Osteoblast (primary cell): ENCODE data around the gene OVAAL. TPM values are rescaled to one million over a fixed set of nuclear protein-coding genes. Genes with fewer than 3 reads are reported as not detected.
"Not testable (repeated sequence)": the region's sequence is repeated elsewhere in the genome, so short reads cannot be mapped to it uniquely, and the experiment has no call there.

Experiments
- DNase-seq: peaks from one replicate; pipeline ENCODE4 v3.0.0; 2011; ENCODE audit warnings: low spot score, mixed read lengths; ENCODE audit not compliant: insufficient read length; ENCODE audit errors: missing footprints
- H2AFZ ChIP-seq: 2 replicates; pipeline ENCODE4 v1.6.0; 2011; ENCODE audit warnings: mild to moderate bottlenecking, low read length
- H3K27ac ChIP-seq: 2 replicates; pipeline ENCODE4 v1.5.1; 2011; ENCODE audit warnings: mild to moderate bottlenecking, low read depth, low read length, moderate library complexity
- H3K27me3 ChIP-seq: 2 replicates; pipeline ENCODE4 v1.6.0; 2012; ENCODE audit warnings: mild to moderate bottlenecking, control low read depth, inconsistent platforms, low read length, moderate library complexity; ENCODE audit not compliant: insufficient read depth
- H3K36me3 ChIP-seq: 2 replicates; pipeline ENCODE4 v1.5.1; 2011; ENCODE audit warnings: mild to moderate bottlenecking, low read length, control low read depth, moderate library complexity; ENCODE audit not compliant: insufficient read depth
- H3K4me1 ChIP-seq: 2 replicates; pipeline ENCODE4 v1.5.1; 2011; ENCODE audit warnings: mild to moderate bottlenecking, low read length, control low read depth, moderate library complexity; ENCODE audit not compliant: insufficient read depth
- H3K4me2 ChIP-seq: 2 replicates; pipeline ENCODE4 v1.6.0; 2011; ENCODE audit warnings: mild to moderate bottlenecking, low read length; ENCODE audit not compliant: insufficient read depth
- H3K4me3 ChIP-seq: fragments of 200-600 bp; sonication (generic); 3 replicates; pipeline ENCODE4 v1.5.1; 2012; ENCODE audit warnings: mild to moderate bottlenecking, low read length, inconsistent platforms; ENCODE audit not compliant: insufficient read depth
- H3K79me2 ChIP-seq: 2 replicates; pipeline ENCODE4 v1.6.0; 2012; ENCODE audit warnings: mild to moderate bottlenecking, low read length, control low read depth, inconsistent platforms; ENCODE audit not compliant: insufficient read depth
- H3K9me3 ChIP-seq: 2 replicates; pipeline ENCODE4 v1.5.1; 2011; ENCODE audit warnings: low read depth, low read length, control low read depth
- H4K20me1 ChIP-seq: 2 replicates; pipeline ENCODE4 v1.6.0; 2012; ENCODE audit warnings: mild to moderate bottlenecking, low read length, control low read depth; ENCODE audit not compliant: insufficient read depth
- total RNA-seq: library from RNA; depleted of rRNA; stranded (reverse); fragments of >200 nt; gene quantifications from 2 replicates; pipeline ENCODE4 v1.2.3, GENCODE V29; 2012
- TF ChIP-seq, protein P1 (sequence below): IDR thresholded peaks from 2 replicates; pipeline ENCODE4 v1.5.1; 2011; ENCODE audit warnings: mild to moderate bottlenecking, low read depth, low read length, moderate library complexity; ENCODE audit errors: extremely low read depth

The OVAAL gene
- total RNA-seq, 1 donor, result not detected

GRCh38 chr1:180545991-180546390, 12.8 kb upstream of the OVAAL start:
- H3K36me3 ChIP-seq, result no peaks in the 10 kb centered on the region
- TF ChIP-seq, protein P1, sequence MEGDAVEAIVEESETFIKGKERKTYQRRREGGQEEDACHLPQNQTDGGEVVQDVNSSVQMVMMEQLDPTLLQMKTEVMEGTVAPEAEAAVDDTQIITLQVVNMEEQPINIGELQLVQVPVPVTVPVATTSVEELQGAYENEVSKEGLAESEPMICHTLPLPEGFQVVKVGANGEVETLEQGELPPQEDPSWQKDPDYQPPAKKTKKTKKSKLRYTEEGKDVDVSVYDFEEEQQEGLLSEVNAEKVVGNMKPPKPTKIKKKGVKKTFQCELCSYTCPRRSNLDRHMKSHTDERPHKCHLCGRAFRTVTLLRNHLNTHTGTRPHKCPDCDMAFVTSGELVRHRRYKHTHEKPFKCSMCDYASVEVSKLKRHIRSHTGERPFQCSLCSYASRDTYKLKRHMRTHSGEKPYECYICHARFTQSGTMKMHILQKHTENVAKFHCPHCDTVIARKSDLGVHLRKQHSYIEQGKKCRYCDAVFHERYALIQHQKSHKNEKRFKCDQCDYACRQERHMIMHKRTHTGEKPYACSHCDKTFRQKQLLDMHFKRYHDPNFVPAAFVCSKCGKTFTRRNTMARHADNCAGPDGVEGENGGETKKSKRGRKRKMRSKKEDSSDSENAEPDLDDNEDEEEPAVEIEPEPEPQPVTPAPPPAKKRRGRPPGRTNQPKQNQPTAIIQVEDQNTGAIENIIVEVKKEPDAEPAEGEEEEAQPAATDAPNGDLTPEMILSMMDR, result no peak
- H3K4me2 ChIP-seq, result no peak overlapping the region
- H3K27ac ChIP-seq, result no peak overlapping the region
- no peaks in the 10 kb centered on the region for H3K27me3 ChIP-seq
- H3K4me1 ChIP-seq, result peaks cover 17% of the 10 kb centered on the region
- no peaks in the 10 kb centered on the region for H4K20me1 ChIP-seq
- DNase-seq, result no peak
- no peak overlapping the region for H3K4me3 ChIP-seq
- no peak overlapping the region for H2AFZ ChIP-seq
- H3K79me2 ChIP-seq, result no peaks in the 10 kb centered on the region
- no peaks in the 10 kb centered on the region for H3K9me3 ChIP-seq

DNA sequence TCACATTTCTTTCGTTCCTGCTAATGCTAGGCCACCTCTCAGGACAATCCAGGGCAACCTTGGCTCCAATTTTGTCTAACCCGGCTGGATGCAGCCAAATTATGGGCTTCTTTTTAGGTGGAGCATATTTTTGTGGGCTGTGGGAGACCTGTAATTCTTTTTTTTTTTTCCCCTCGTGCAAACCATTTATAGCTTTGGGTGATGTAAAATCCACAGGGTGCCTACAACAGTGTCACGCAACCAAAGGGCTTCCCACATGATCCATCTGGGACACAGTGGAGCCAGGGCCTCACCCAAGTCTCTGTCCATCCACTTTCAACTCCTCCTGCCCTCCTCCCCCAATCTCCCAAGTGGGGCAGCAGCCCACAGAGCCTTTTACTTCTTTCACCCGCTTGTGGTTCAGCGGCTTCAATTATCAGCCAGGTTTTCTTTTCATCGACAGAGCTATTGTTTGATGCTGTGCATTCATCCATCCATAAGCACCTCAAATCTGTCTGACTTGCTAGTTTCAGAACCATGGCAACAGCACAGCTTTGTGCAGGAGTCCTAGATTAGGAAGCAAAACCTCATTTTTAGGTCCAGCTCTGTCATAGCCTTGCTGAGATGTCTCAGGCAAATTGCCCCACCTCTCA, 10.0 kb upstream of the OVAAL start:
- Histone ChIP-seq H2AFZ (no peak overlapping the region), H3K4me2 (no peak overlapping the region), H3K4me1 (no peaks in the 10 kb centered on the region), H3K36me3 (no peaks in the 10 kb centered on the region), H3K27me3 (no peaks in the 10 kb centered on the region), H4K20me1 (no peaks in the 10 kb centered on the region), H3K9me3 (no peaks in the 10 kb centered on the region), H3K27ac (no peak overlapping the region), H3K79me2 (no peaks in the 10 kb centered on the region), H3K4me3 (no peak overlapping the region)
- DNase-seq, result no peak
- TF ChIP-seq, protein P1, result no peak

DNA sequence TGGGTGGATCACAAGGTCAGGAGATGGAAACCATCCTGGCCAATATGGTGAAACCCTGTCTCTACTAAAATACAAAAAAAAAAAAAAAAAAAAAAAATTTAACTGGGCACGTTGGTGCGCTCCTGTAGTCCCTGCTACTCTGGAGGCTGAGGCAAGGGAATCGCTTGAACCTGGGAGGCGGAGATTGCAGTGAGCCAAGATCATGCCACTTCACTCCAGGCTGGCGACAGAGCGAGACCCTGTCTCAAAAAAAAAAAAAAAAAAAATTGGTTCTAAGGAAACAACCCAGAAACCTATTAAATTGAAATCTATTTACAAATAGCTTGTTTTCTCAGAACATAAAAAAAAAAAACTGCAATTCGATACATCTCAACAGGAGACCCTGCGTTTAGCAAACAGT, 9.0 kb upstream of the OVAAL start:
- not testable (repeated sequence) for H3K79me2 ChIP-seq, H3K4me2 ChIP-seq, H3K27ac ChIP-seq, H4K20me1 ChIP-seq, H3K9me3 ChIP-seq, DNase-seq, H3K36me3 ChIP-seq, H3K27me3 ChIP-seq, H2AFZ ChIP-seq, H3K4me3 ChIP-seq, H3K4me1 ChIP-seq

GRCh38 chr1:180550241-180550640, 8.5 kb upstream of the OVAAL start:
- no peaks in the 10 kb centered on the region for H3K27me3 ChIP-seq
- TF ChIP-seq, protein P1, result no peak
- no peaks in the 10 kb centered on the region for H4K20me1 ChIP-seq

More at GRCh38 chr1:180550241-180550640, 8.5 kb upstream of the OVAAL start:
- H3K79me2 ChIP-seq, result no peaks in the 10 kb centered on the region
- H3K4me1 ChIP-seq, result no peaks in the 10 kb centered on the region
- DNase-seq, result no peak
- no peak overlapping the region for H3K27ac ChIP-seq
- no peaks in the 10 kb centered on the region for H3K36me3 ChIP-seq
- H3K9me3 ChIP-seq, result no peaks in the 10 kb centered on the region
- H2AFZ ChIP-seq, result no peak overlapping the region
- H3K4me3 ChIP-seq, result no peak overlapping the region
- H3K4me2 ChIP-seq, result no peak overlapping the region
